GM21717 (cell line): ENCODE results near the gene UACA.
"Not testable (repeated sequence)": the region's sequence is repeated elsewhere in the genome, so short reads cannot be mapped to it uniquely, and the experiment has no call there.

Experiments
- ATAC-seq: cut with Tn5 transposase; IDR thresholded peaks from one replicate; pipeline ENCODE4 v1.9.1; 2021; ENCODE audit warnings: mild to moderate bottlenecking, moderate library complexity; ENCODE audit not compliant: unreplicated experiment

The UACA gene

GRCh38 chr15:70632491-70633102 lies 130.8 kb downstream of the UACA start:
- ATAC-seq = no peak

- no peak for ATAC-seq
Observed at GRCh38 chr15:70632079-70632478, 131.3 kb downstream of the UACA start.

GRCh38 chr15:70629735-70630273 lies 133.6 kb downstream of the UACA start:
- no peak for ATAC-seq

GRCh38 chr15:70628549-70628896 lies 134.8 kb downstream of the UACA start:
- no peak for ATAC-seq

- no peak for ATAC-seq
Observed at GRCh38 chr15:70627734-70628548, 135.4 kb downstream of the UACA start.

- no peak for ATAC-seq
Observed at GRCh38 chr15:70627322-70627721, 136.0 kb downstream of the UACA start.

- ATAC-seq = no peak
Observed at GRCh38 chr15:70625438-70625837, 137.9 kb downstream of the UACA start.

- ATAC-seq = no peak
Observed at GRCh38 chr15:70625011-70625410, 138.3 kb downstream of the UACA start.

- ATAC-seq = no peak
Observed at GRCh38 chr15:70618929-70619328, 144.4 kb downstream of the UACA start.

GRCh38 chr15:70617911-70618287 lies 145.5 kb downstream of the UACA start:
- ATAC-seq = no peak

GRCh38 chr15:70617076-70617910 lies 146.1 kb downstream of the UACA start:
- ATAC-seq = no peak

- ATAC-seq = not testable (repeated sequence)
Observed at GRCh38 chr15:70616311-70616756, 147.0 kb downstream of the UACA start.

- ATAC-seq = no peak
Observed at GRCh38 chr15:70615435-70616310, 147.7 kb downstream of the UACA start.

GRCh38 chr15:70614221-70614620 lies 149.1 kb downstream of the UACA start:
- no peak for ATAC-seq

GRCh38 chr15:70613271-70613670 lies 150.1 kb downstream of the UACA start:
- no peak for ATAC-seq

GRCh38 chr15:70611286-70611685 lies 152.1 kb downstream of the UACA start:
- no peak for ATAC-seq

- no peak for ATAC-seq
Observed at GRCh38 chr15:70610541-70610940, 152.8 kb downstream of the UACA start.

- no peak for ATAC-seq
Observed at GRCh38 chr15:70609889-70610288, 153.5 kb downstream of the UACA start.

- ATAC-seq = no peak
Observed at GRCh38 chr15:70608144-70608543, 155.2 kb downstream of the UACA start.

- ATAC-seq = no peak
Observed at GRCh38 chr15:70605606-70606410, 157.6 kb downstream of the UACA start.
